HG03565 (cell line): Measurements from ENCODE around the gene ZNF320.
"Not testable (repeated sequence)": the region's sequence is repeated elsewhere in the genome, so short reads cannot be mapped to it uniquely, and the experiment has no call there.

Source experiments
- ATAC-seq: cut with Tn5 transposase; IDR thresholded peaks from one replicate; pipeline ENCODE4 v1.9.1; 2021; ENCODE audit warnings: mild to moderate bottlenecking, moderate library complexity; ENCODE audit not compliant: unreplicated experiment

ZNF320 gene

DNA sequence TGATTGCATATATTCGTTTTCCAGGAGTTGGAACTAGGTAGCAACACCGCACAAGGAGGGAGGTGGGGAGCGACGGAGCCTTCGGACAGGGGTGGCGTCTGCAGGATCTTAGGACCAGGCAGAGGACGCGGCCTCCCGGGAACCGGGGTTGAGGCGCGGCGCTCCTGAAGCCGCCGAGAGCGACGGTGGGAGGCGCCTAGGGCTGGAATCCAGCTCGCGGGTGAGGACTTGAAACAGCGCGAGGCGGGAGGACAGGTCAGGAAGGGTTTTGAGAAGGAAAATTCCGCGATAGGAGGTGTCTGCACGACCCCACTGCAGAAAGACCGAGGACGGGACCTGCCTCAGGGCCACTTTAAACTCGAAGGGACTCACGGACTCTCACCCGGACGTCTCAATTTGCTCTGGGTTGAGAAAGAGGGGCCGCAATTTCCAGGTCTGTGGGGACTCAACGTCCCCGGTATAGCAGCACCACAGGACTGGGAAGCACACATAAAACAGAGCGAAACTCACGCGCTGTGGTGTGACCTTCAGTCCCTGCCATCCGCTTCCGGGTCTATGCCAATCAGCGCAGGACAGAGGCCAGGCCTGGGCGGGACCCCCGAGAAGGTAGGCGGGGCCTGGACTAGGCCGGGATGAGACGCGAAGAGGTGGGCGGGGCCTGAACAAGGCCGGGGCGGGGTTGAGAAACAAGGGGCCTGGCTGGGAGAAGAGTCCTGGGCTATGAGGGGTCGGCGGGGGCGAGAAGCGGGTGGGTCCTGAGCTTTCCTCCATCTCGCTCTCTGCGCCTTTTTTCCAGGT, at the start of gene ZNF320:
ZNF320 (minus strand) TSS at position 498 of the 798 bp plus-strand sequence. CDS start 7,380 bp downstream, outside the sequence.
- ATAC-seq: peak; percentile 92

DNA sequence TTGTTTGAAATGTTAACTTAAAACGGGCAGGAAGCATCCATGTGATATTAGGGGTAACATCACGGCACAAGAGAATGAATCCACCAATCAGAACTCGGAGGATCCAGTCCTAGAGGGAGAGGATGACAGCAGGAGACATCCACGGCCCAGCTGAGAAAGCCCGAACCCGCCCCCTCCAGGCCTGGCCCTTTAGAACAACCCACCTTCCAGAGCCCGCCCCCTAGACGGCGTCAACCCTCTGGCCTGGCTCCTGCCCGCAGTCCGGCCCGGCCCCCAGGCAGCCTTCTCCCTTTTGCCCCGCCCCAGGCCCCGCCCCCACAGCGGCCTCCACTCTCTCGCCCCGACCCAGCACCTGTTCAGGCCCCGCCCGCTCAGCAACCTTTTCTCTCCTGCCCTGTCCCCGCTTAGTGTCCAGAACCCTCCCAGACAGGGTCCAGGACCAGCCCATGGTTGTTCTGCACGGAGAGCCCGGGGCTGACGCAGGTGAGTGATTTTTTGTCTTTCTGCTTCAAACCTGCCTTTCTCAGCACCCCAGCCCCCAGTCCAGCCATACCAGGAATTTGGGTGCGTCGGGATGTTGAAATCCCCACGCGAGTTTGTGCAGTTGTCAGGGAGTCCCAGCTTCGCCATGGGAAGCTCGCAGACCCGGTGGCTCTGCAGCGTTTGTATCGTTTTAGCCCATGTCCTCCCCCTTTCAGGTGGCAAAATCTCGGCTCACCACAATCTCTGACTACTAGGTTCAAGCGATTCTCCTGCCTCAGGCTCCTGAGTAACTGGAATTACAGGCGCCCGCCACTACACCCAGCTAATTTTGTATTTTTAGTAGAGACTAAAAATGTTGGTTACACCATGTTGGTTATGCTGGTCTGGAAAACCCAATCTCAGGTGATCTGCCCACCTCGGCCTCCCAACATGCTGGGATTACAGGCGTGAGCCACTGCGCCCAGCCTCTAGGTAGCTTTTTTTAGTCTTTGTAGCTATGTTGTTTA, 49.2 kb upstream of the ZNF320 start:
- ATAC-seq: no peak

DNA sequence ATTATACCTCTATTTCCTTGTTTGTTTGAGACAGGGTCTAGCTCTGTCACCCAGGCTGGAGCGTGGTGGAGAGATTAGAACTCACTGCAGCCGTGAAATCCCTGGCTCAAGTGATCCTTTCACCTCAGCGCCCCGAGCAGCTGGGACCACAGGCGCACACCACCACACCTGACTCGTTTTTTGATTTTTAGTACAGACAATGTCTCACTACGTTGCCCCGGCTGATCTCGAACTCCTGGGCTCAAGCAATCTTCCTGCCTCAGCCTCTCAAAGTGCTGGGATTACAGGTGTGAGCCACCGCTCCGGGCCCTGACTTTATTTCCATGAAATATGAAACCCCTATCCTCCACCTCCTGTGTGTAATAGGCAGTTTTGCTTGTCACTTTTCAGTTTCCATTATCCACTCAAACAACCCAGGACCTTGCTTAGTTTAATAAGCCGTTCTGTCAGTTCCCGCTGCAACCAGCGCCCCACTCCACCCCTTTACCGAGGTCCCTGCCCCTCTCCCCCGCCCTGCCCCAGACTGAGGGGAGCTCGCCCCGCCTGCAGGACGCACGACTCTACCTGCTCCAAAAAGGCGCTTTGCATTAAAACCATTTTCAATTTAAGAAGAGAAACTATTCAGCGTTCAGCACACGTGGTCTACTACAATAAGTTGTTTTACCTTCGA, 48.4 kb upstream of the ZNF320 start:
- no peak for ATAC-seq

DNA sequence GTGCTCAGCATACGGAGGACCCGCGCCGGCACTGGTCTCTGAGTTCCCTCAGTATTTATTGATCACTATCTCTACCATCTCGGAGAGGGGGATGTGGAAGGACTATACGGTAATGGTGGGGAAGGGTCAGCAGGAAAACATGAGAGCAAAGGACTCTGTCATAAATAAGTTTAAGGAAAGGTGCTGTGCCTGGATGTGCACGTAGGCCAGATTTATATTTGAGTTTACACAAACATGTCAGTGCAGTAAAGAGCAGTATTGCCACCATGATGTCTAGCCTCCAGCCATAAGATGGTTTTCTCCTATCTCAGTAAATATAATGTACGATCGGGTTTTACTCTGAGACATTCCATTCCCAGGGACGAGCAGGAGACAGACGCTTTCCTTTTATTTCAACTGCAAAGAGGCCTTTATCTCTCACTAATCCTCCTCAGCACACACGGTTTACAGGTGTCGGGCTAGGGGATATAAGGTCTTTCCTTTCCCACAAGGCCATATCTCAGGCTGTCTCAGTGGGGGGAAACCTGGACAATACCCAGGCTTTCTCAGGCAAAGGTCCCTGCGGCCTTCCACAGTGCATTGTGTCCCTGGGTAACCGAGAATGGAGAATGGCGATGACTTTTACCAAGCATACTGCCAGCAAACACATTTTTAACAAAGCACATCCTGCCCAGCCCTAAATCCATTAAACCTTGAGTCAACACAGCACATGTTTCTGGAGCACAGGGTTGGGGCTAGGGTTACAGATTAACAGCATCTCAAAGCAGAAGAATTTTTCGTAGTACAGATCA, 47.5 kb upstream of the ZNF320 start:
- not testable (repeated sequence) for ATAC-seq

DNA sequence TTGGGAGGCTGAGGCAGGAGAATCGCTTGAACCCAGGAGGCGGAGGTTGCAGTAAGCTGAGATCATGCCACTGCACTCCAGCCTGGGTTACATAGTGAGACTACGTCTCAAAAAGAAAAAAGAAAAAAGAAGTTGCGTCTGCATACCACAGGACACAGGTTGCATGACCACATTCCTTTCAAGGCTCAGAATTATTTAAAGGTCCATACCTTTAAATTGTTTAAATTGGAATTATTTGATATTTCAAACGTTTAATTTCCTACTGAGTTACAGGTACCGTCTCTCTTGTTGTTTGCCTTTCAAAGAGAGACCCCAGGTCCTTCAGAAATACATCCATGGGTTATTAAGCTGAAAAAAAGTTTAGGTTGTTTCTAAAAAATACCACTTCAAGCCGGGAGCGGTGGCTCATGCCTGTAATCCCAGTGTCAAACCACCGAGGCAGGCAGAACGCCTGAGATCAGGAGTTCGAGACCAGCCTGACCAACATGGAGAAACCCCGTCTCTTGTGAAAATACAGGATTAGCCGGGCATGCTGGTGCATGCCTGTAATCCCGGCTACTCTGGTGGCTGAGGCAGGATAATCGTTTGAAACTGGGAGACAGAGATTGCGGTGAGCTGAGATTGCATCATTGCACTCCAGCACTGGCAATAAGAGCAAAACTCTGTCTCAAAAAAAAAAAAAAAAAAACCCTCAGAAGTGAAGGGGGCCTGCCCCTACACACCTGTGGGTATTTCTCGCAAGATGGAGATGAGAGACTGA, 46.6 kb upstream of the ZNF320 start:
- no peak for ATAC-seq

DNA sequence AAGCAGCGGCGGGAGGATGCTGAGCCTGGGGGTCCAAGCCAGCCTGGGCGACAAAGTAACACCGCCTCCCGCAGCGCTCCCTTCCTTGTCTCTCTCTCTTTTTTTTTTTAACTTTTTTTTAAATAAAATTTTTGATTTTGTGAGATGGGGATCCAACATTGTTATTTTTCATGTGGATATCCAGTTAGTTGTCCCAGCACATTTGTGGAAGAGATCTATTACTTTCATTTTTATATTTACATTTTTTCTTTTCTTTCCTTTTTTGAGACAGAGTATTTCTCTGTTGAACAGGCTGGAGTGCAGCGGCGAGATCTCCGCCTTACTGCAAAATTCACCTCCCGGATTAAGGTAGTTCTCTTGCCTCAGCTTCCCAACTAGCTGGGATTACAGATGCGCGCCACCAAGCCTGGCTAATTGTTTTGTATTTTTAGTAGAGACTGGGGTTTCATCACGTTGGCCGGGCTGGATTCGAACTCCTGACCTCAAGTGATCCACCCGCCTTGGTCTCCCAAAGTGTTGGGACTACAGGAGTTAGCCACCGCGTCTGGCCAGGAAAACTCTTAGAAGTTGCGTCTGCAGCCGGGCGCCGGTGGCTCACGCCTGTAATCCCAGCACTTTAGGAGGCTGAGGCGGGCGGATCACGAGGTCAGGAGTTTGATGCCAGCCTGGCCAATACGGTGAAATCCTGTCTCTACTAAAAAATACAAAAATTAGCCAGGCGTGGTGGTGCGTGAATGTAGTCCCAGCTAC, 45.9 kb upstream of the ZNF320 start:
- ATAC-seq: no peak

DNA sequence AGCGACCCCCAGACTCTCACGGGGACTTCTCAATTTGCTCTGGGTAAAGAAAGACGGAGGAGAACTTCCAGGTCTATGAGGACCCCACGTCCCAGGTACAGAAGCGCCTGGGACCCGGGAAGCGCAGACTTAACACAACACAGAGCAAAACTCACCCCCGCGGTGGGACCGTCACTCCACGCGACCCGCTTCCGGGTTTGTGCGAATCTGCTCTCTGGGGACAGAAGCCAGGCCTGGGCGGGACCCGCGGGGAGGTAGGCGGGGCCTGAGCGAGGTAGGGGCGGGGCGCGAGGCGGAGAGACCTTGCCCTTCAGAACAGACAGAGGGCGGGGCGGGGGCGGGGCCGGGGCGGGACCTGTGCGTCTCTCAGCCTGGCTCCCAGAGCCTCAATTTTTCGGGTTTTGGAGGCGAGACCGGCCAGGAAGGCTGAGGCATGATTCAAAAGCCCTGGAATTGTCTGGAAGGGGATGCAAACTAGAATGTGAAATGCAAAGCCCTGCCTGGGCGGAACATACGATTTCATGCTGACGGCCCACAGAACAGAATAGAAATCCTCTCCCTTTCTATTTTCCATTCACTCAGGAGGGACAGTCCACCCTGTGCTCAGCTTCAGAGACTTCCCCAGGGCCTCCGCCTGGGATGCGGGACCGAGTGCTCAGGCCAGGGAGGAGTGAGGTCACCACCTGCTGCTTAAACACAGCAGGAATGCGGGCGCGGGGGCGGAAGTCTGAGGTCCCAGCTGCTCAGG, 45.1 kb upstream of the ZNF320 start:
- peak; percentile 88 for ATAC-seq

DNA sequence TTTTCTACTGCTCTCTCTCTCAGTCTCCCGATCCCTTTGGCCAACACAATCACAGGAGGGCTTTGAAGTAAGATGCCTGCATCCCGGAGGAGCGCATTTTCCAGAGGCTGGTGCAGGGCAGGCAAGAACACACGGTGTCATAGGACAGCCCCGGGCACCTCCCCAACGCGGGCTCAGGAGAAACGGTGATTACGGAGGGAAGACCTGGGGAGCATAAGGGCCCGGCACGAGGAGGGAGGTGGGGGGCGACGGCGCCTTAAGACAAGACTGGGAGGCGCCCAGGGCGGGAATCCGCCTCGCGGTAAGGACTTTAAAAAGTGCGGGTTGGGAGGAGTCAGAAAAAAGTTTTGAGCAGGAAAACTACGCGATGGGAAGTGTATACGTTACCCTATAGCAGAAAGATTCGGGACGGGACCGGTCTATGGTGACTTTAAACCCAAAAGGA, 44.5 kb upstream of the ZNF320 start:
- ATAC-seq: no peak

DNA sequence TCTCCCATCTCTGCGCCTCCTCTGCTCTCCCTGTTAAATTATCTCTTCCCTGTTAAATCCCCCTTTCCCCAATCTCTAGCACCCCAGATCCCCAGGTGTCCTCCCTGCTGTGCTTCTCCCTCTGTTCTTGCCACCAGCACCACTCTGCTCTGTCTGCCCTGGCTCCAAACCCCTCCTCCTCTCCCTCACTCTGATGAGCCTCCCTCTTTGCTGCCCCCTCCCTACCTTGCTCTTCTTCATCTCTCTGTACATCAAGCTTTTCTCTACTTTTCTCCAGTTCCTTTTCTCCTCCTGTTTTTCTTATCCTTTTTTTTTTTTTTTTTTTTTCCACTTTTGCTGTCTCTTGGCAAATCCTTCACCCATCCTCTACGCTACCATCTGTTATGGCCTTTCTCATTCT, 44.1 kb upstream of the ZNF320 start:
- not testable (repeated sequence) for ATAC-seq

DNA sequence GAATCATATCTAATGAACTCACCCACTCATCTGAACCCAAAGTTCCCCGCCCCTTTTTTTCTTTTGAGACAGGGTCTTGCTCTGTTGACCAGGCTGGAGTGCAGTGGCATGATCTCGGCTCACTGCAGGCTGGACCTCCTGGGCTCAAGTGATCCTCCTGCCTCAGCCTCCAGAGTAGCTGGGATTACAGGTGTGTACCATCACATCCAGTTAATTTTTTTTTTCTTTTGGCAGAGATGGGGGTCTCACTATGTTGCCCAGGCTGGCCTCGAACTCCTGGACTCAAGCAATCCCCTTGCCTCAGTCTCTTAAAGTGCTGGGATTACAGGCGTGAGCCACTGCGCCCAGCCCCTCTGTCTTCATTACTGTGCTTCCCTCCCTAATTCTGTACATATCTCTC, 43.5 kb upstream of the ZNF320 start:
- not testable (repeated sequence) for ATAC-seq

DNA sequence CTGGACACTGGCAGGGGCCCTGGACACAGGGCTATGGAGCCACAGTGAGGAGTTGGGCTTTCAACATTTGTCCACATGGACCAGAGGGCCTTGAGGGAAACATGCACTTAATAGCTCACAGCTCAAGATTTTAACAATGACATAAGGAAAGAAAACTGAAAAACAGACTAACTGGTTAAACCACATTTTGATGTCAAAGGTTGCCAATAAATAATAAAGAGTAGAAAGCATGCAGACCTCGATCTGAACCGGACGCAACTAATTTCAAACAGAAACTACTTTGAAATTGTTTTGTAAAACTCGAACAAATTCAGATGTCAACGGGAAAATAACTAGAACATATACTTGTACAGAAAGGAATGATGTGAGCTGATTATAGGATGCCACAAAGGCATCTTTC, 41.3 kb upstream of the ZNF320 start:
- ATAC-seq: no peak

DNA sequence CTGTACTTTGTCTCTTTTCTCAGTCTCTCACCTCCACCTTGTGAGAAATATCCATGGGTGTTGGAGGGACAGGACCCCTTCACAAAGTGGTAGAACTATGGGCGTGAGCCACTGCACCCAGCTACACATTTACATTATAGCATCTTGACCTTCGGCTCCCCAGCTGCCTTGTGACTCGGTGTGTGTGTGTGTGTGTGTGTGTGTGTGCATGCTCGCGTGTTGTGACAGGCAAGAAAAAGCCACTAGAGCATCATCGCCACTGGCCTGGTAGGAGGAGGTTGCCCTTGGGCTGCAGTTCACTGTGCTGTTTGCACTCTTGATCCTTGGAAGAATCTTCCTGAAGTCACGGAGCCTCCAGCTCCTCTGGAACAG, 39.5 kb upstream of the ZNF320 start:
- no peak for ATAC-seq

DNA sequence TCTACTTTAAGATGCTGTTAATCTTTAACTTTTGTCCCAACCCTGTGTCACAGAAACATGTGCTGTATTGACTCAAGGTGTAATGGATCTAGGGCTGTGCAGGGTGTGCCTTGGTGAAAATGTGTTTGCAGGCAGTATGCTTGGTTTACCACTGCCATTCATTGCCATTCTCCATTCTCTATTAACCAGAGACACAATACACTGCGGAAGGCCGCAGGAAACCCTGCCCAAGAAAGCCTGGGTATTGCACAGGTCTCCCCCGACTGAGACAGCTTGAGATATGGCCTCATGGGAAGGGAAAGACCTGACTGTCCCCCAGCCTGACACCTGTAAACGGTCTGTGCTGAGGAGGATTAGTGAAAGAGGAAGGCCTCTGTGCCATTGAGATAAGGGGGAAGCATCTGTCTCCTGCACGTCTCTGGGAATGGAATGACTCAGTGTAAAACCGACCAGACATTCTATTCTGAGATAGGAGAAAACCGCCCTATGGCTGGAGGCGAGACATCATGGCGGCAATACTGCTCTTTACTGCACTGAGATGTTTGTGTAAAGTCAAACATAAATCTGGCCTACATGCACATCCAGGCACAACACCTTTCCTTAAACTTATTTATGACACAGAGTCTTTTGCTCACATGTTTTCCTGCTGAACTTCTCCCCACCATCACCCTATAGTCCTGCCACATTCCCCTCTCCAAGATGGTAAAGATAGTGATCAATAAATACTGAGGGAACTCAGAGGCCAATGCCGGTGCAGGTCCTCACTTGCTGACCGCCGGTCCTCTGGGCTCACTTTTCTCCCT, 38.9 kb upstream of the ZNF320 start:
- ATAC-seq: no peak

DNA sequence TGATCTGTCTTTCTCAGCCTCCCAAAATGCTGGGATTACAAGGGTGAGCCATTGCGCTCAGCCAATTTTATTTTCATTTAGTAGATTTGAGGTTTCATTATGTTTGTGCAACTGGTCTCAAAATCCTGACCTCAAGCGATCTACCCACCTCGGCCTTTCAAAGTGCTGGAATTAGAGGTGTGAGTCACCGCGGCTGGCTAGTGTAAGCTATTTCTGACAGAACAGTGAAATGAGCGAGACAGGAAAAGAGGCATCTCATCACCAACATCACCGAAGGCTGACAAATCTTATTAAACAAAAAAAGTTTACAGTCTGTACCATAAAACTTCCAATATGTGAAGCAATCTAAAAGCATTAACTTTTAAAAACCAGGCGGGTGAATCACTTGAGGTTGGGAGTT, 38.0 kb upstream of the ZNF320 start:
- ATAC-seq: no peak

DNA sequence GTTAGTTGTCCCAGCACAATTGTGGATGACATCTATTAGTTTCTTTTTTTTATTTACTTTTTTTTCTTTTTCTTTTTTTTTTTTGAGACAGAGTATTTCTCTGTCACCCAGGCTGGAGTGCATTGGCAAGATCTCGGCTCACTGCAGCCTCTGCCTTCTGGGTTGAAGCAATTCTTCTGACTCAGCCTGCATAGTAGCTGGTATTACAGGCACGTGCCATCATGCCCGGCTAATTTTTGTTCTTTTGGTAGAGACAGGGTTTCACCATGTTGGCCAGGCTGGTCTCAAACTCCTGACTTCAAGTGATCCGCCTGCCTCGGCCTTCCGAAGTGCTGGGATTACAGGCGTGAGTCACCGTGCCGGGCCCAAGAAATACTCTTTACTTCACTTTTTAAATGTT, 27.2 kb upstream of the ZNF320 start:
- not testable (repeated sequence) for ATAC-seq

DNA sequence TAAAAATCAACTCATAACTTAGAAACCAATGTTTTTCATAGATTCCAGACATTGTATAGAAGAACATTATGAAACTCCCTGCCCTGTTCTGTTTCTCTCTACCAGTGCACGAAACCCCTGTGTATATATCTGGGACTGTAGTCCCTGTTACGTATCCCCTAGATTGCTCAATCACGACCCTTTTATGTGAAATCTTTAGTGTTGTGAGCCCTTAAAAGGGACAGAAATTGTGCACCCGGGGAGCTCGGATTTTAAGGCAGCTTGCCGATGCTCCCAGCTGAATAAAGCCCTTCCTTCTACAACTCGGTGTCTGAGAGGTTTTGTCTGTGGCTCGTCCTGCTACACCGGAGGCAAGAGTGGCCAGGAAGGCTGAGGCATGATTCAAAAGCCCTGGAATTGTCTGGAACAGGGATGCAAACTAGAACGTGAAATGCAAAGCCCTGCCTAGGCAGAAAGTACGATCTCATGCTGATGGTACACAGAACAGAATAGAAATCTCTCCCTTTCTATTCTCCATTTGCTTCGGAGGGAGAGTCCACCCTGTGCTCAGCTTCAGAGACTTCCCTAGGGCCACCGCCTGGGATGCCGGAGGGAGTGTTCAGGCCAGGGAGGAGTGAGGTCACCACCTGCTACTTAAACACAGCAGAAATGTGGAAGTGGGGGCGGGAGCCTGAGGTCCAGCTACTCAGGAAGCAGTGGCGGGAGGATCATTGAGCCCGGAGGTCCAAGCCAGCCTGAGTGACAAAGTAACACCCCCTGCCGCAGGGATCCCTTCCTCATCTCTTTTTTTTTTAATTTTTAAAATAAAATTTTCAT, 26.6 kb upstream of the ZNF320 start:
- no peak for ATAC-seq
